SK-N-MC (cell line): ENCODE data around the gene TBXA2R.

Source experiments
- DNase-seq: peaks from one replicate; pipeline ENCODE4 v3.0.0-alpha.2; 2011; ENCODE audit warnings: low read depth, low spot score
- H3K27ac ChIP-seq: fragments of 200-600 bp; sonication (generic); 2 replicates; pipeline ENCODE4 v1.5.1; 2016; ENCODE audit warnings: mixed run types
- H3K36me3 ChIP-seq: fragments of 200-600 bp; sonication (generic); 2 replicates; pipeline ENCODE4 v1.6.1; 2017; ENCODE audit warnings: antibody characterized with exemption, low read length, mixed read lengths; ENCODE audit not compliant: insufficient read depth
- H3K4me3 ChIP-seq: fragments of 200-600 bp; sonication (generic); 2 replicates; pipeline ENCODE4 v1.5.1; 2016
- H3K9ac ChIP-seq: fragments of 200-600 bp; sonication (generic); 2 replicates; pipeline ENCODE4 v1.8.0; 2017; ENCODE audit warnings: mixed run types, mixed read lengths; ENCODE audit not compliant: insufficient read length
- H3K9me3 ChIP-seq: fragments of 200-600 bp; sonication (generic); 2 replicates; pipeline ENCODE4 v1.6.1; 2017; ENCODE audit warnings: low read depth, mild to moderate bottlenecking, antibody characterized with exemption, low read length, moderate library complexity, mixed read lengths
- EZH2 ChIP-seq: fragments of 200-600 bp; sonication (generic); IDR thresholded peaks from one replicate; pipeline ENCODE4 v1.6.1; 2017; ENCODE audit warnings: antibody characterized with exemption
- FOXP2 ChIP-seq: optimal IDR thresholded peaks from 2 replicates; pipeline ENCODE3; 2011; ENCODE audit warnings: mild to moderate bottlenecking, moderate library complexity; ENCODE audit not compliant: insufficient read depth; ENCODE audit errors: extremely low read length, control extremely low read depth
- POLR2AphosphoS5 ChIP-seq: IDR thresholded peaks from 2 replicates; pipeline ENCODE4 v1.6.1; 2012; ENCODE audit warnings: mild to moderate bottlenecking, low read depth, low read length, borderline replicate concordance

The TBXA2R gene

GRCh38 chr19:3556978-3557460, 49.7 kb downstream of the TBXA2R start:
- DNase-seq = no peak
- peak overlapping the region; percentile 98 for H3K4me3 ChIP-seq
- H3K27ac ChIP-seq = no peak overlapping the region
- no peak for TF ChIP-seq FOXP2
- no peak for TF ChIP-seq POLR2AphosphoS5
- no peak for TF ChIP-seq EZH2
- H3K36me3 ChIP-seq = no peaks in the 10 kb centered on the region
- no peaks in the 10 kb centered on the region for H3K9me3 ChIP-seq
- H3K9ac ChIP-seq = peak overlapping the region; percentile 72

- Histone ChIP-seq H3K27ac (no peak overlapping the region), H3K36me3 (no peaks in the 10 kb centered on the region), H3K9me3 (no peaks in the 10 kb centered on the region), H3K4me3 (peak overlapping the region; percentile 98), H3K9ac (peak overlapping the region; percentile 72)
- TF ChIP-seq EZH2 (no peak), POLR2AphosphoS5 (no peak), FOXP2 (no peak)
- DNase-seq = no peak
These were observed 50.2 kb downstream of the TBXA2R start for GRCh38 chr19:3556423-3556977.

GRCh38 chr19:3555653-3556422, 50.8 kb downstream of the TBXA2R start:
- no peaks in the 10 kb centered on the region for H3K36me3 ChIP-seq
- peak overlapping the region; percentile 98 for H3K4me3 ChIP-seq
- no peak for DNase-seq
- no peak overlapping the region for H3K9ac ChIP-seq
- no peak for TF ChIP-seq FOXP2
- H3K27ac ChIP-seq = no peak overlapping the region
- H3K9me3 ChIP-seq = no peaks in the 10 kb centered on the region

GRCh38 chr19:3554254-3555083, 52.2 kb downstream of the TBXA2R start:
- no peaks in the 10 kb centered on the region for H3K9me3 ChIP-seq
- H3K9ac ChIP-seq = peak overlapping the region; percentile 15
- no peak for DNase-seq
- no peak overlapping the region for H3K4me3 ChIP-seq
- TF ChIP-seq EZH2 = no peak
- no peak for TF ChIP-seq FOXP2
- no peak for TF ChIP-seq POLR2AphosphoS5
- no peaks in the 10 kb centered on the region for H3K36me3 ChIP-seq
- H3K27ac ChIP-seq = no peak overlapping the region

GRCh38 chr19:3551792-3552095, 54.9 kb downstream of the TBXA2R start:
- no peaks in the 10 kb centered on the region for H3K9me3 ChIP-seq
- no peak for DNase-seq
- H3K4me3 ChIP-seq = no peak overlapping the region
- no peak overlapping the region for H3K27ac ChIP-seq
- TF ChIP-seq POLR2AphosphoS5 = no peak
- TF ChIP-seq FOXP2 = no peak
- no peak for TF ChIP-seq EZH2
- H3K9ac ChIP-seq = no peak overlapping the region
- H3K36me3 ChIP-seq = no peaks in the 10 kb centered on the region

- DNase-seq = no peak
- Histone ChIP-seq H3K4me3 (no peak overlapping the region), H3K27ac (no peak overlapping the region), H3K9ac (no peak overlapping the region), H3K9me3 (no peaks in the 10 kb centered on the region), H3K36me3 (no peaks in the 10 kb centered on the region)
- TF ChIP-seq FOXP2 = no peak
These were observed 55.5 kb downstream of the TBXA2R start for GRCh38 chr19:3550947-3551791.

GRCh38 chr19:3549816-3550215, 56.9 kb downstream of the TBXA2R start:
- Histone ChIP-seq H3K9ac (no peak overlapping the region), H3K9me3 (no peaks in the 10 kb centered on the region), H3K36me3 (no peaks in the 10 kb centered on the region), H3K4me3 (no peak overlapping the region), H3K27ac (no peak overlapping the region)
- TF ChIP-seq EZH2 (no peak), FOXP2 (no peak), POLR2AphosphoS5 (no peak)
- DNase-seq = no peak

GRCh38 chr19:3548606-3549005, 58.1 kb downstream of the TBXA2R start:
- H3K27ac ChIP-seq = no peak overlapping the region
- H3K9ac ChIP-seq = no peak overlapping the region
- H3K36me3 ChIP-seq = no peaks in the 10 kb centered on the region
- no peaks in the 10 kb centered on the region for H3K9me3 ChIP-seq
- H3K4me3 ChIP-seq = no peak overlapping the region
- no peak for DNase-seq
- TF ChIP-seq FOXP2 (no peak), POLR2AphosphoS5 (no peak), EZH2 (no peak)
